Kidney epithelial cell (primary cell): ENCODE data around the gene DVL2. TPM values are rescaled to one million over a fixed set of nuclear protein-coding genes. Genes with fewer than 3 reads are reported as not detected.

Experiments
- DNase-seq: peaks from one replicate; pipeline ENCODE4 v3.0.0-alpha.2; 2010; ENCODE audit warnings: low read depth
- H3K27me3 ChIP-seq: 2 replicates; pipeline ENCODE4 v1.6.0; 2011; ENCODE audit warnings: low read length; ENCODE audit not compliant: control insufficient read depth, insufficient read depth
- H3K36me3 ChIP-seq: 2 replicates; pipeline ENCODE4 v1.5.1; 2011; ENCODE audit warnings: low read length; ENCODE audit not compliant: control insufficient read depth, insufficient read depth
- H3K4me3 ChIP-seq: 2 replicates; pipeline ENCODE4 v1.5.1; 2011; ENCODE audit warnings: low read depth, mild to moderate bottlenecking, control low read depth, low read length
- total RNA-seq: library from RNA; depleted of rRNA; stranded (reverse); fragments of >200 nt; gene quantifications from 2 replicates; pipeline ENCODE4 v1.2.3, GENCODE V29; 2015
- TF ChIP-seq, protein P1 (sequence below): IDR thresholded peaks from 2 replicates; pipeline ENCODE4 v1.5.1; 2011; ENCODE audit warnings: mild to moderate bottlenecking, moderate library complexity, low read length, control low read depth, inconsistent platforms; ENCODE audit not compliant: insufficient read depth, poor library complexity, severe bottlenecking

Gene DVL2
- total RNA-seq, 1 donor from 2014 or later: 57.1 TPM

- no peak for DNase-seq
- Histone ChIP-seq H3K27me3 (peaks cover 43% of the 10 kb centered on the region), H3K36me3 (no peaks in the 10 kb centered on the region), H3K4me3 (no peak overlapping the region)
- TF ChIP-seq, protein P1, sequence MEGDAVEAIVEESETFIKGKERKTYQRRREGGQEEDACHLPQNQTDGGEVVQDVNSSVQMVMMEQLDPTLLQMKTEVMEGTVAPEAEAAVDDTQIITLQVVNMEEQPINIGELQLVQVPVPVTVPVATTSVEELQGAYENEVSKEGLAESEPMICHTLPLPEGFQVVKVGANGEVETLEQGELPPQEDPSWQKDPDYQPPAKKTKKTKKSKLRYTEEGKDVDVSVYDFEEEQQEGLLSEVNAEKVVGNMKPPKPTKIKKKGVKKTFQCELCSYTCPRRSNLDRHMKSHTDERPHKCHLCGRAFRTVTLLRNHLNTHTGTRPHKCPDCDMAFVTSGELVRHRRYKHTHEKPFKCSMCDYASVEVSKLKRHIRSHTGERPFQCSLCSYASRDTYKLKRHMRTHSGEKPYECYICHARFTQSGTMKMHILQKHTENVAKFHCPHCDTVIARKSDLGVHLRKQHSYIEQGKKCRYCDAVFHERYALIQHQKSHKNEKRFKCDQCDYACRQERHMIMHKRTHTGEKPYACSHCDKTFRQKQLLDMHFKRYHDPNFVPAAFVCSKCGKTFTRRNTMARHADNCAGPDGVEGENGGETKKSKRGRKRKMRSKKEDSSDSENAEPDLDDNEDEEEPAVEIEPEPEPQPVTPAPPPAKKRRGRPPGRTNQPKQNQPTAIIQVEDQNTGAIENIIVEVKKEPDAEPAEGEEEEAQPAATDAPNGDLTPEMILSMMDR: no peak
Observed at GRCh38 chr17:7176107-7176840, 58.0 kb downstream of the DVL2 start.

Other genes starting within 250 kb of the DVL2 start
- gene ALOX12, start 238.5 kb downstream of the DVL2 start, total RNA-seq: 1.4 and 1.7 TPM in 2 replicates
- gene RNASEK, start 221.9 kb downstream of the DVL2 start, total RNA-seq: 375 and 389 TPM in 2 replicates
- gene BCL6B, start 211.5 kb downstream of the DVL2 start, total RNA-seq: 0.08 TPM in 1 of 2 replicates, not detected in the other
- 3.4 and 6.0 TPM in 2 replicates for gene SLC16A13, start 198.5 kb downstream of the DVL2 start, total RNA-seq
- not detected in 2 replicates for gene SLC16A11, start 190.4 kb downstream of the DVL2 start, total RNA-seq
- not detected in 2 replicates for gene CLEC10A, start 154.3 kb downstream of the DVL2 start, total RNA-seq
- not detected in 2 replicates for gene ASGR2, start 119.7 kb downstream of the DVL2 start, total RNA-seq
- gene ASGR1, start 55.1 kb downstream of the DVL2 start, total RNA-seq: 6.9 and 9.0 TPM in 2 replicates
- gene DLG4, start 14.7 kb downstream of the DVL2 start, total RNA-seq: 6.1 and 12.9 TPM in 2 replicates
- gene ACADVL, start 14.6 kb downstream of the DVL2 start, total RNA-seq: 219 and 344 TPM in 2 replicates
- gene PHF23, start 4.9 kb upstream of the DVL2 start, total RNA-seq: 41.3 and 53.3 TPM in 2 replicates
- gene GABARAP, start 7.9 kb upstream of the DVL2 start, total RNA-seq: 277 and 595 TPM in 2 replicates
- 96.0 and 97.1 TPM in 2 replicates for gene CTDNEP1, start 17.2 kb upstream of the DVL2 start, total RNA-seq
- 20.8 and 29.0 TPM in 2 replicates for gene ELP5, start 17.7 kb upstream of the DVL2 start, total RNA-seq
- 248 and 250 TPM in 2 replicates for gene CLDN7, start 28.0 kb upstream of the DVL2 start, total RNA-seq
- 0.38 and 1.1 TPM in 2 replicates for gene SLC2A4, start 47.2 kb upstream of the DVL2 start, total RNA-seq
- 0.08 and 0.48 TPM in 2 replicates for gene YBX2, start 60.1 kb upstream of the DVL2 start, total RNA-seq
- 460 and 490 TPM in 2 replicates for gene EIF5A, start 73.1 kb upstream of the DVL2 start, total RNA-seq
- 73.5 and 76.0 TPM in 2 replicates for gene GPS2, start 80.8 kb upstream of the DVL2 start, total RNA-seq
- 16.3 and 29.9 TPM in 2 replicates for gene NEURL4, start 94.8 kb upstream of the DVL2 start, total RNA-seq
- 0.14 and 3.6 TPM in 2 replicates for gene ACAP1, start 102.0 kb upstream of the DVL2 start, total RNA-seq
- gene KCTD11, start 117.6 kb upstream of the DVL2 start, total RNA-seq: 14.9 and 15.5 TPM in 2 replicates
- gene TMEM95, start 120.6 kb upstream of the DVL2 start, total RNA-seq: not detected in 2 replicates
- 4.0 and 13.3 TPM in 2 replicates for gene TNK1, start 146.6 kb upstream of the DVL2 start, total RNA-seq
- 61.8 and 74.7 TPM in 2 replicates for gene PLSCR3, start 160.0 kb upstream of the DVL2 start, total RNA-seq
- gene TMEM256, start 169.6 kb upstream of the DVL2 start, total RNA-seq: 66.9 and 77.1 TPM in 2 replicates
- gene NLGN2, start 173.3 kb upstream of the DVL2 start, total RNA-seq: 8.3 and 8.4 TPM in 2 replicates
- not detected in 2 replicates for gene SPEM1, start 185.8 kb upstream of the DVL2 start, total RNA-seq
- not detected in 2 replicates for gene SPEM2, start 191.1 kb upstream of the DVL2 start, total RNA-seq
- not detected in 2 replicates for gene SPEM3, start 194.3 kb upstream of the DVL2 start, total RNA-seq
- 31.7 and 34.9 TPM in 2 replicates for gene TMEM102, start 200.9 kb upstream of the DVL2 start, total RNA-seq
- gene FGF11, start 205.0 kb upstream of the DVL2 start, total RNA-seq: 1.5 and 1.8 TPM in 2 replicates
- gene CHRNB1, start 210.5 kb upstream of the DVL2 start, total RNA-seq: 19.0 and 21.6 TPM in 2 replicates
- 26.3 and 28.3 TPM in 2 replicates for gene ZBTB4, start 245.1 kb upstream of the DVL2 start, total RNA-seq
- not detected in 2 replicates for gene SLC35G6, start 246.9 kb upstream of the DVL2 start, total RNA-seq
- 56.9 and 57.8 TPM in 2 replicates for gene POLR2A, start 249.8 kb upstream of the DVL2 start, total RNA-seq